GM12801 (cell line): ENCODE data around the gene RBM28.

Source experiments
- CTCF ChIP-seq: IDR thresholded peaks from one replicate; pipeline ENCODE4 v1.5.1; 2011; ENCODE audit warnings: control low read depth; ENCODE audit not compliant: insufficient read length; ENCODE audit errors: extremely low read depth

The RBM28 gene

GRCh38 chr7:128388145-128388485 is 44.4 kb upstream of the RBM28 start:
- no peak for TF ChIP-seq CTCF

- TF ChIP-seq CTCF = no peak
Observed at GRCh38 chr7:128387216-128388144, 43.8 kb upstream of the RBM28 start.

GRCh38 chr7:128385988-128386925 is 42.5 kb upstream of the RBM28 start:
- TF ChIP-seq CTCF = no peak

- TF ChIP-seq CTCF = no peak
Observed at GRCh38 chr7:128384726-128385125, 41.0 kb upstream of the RBM28 start.

GRCh38 chr7:128383776-128384175 is 40.1 kb upstream of the RBM28 start:
- no peak for TF ChIP-seq CTCF

- TF ChIP-seq CTCF = no peak
Observed at GRCh38 chr7:128381161-128381821, 37.6 kb upstream of the RBM28 start.
